Astrocyte (in vitro differentiated cells and primary cell): ENCODE results near the gene NRG2. TPM values are rescaled to one million over a fixed set of nuclear protein-coding genes. Genes with fewer than 3 reads are reported as not detected.

Source experiments
- DNase-seq: peaks from one replicate; pipeline ENCODE4 v3.0.0-alpha.2; 2010; ENCODE audit warnings: low read depth
- FAIRE-seq: peaks from 2 replicates; lab custom pipeline; 2011; peaks lifted over from hg19 to GRCh38; lab: Jason Lieb, UNC
- H2AFZ ChIP-seq: 2 replicates; pipeline ENCODE4 v1.6.0; 2012; ENCODE audit warnings: low read depth, low read length, inconsistent platforms
- H3K27ac ChIP-seq: 2 replicates; pipeline ENCODE4 v1.5.1; 2011; ENCODE audit warnings: low read depth, low read length, inconsistent platforms
- H3K27me3 ChIP-seq: 2 replicates; pipeline ENCODE4 v1.6.0; 2011; ENCODE audit warnings: low read length, inconsistent platforms; ENCODE audit not compliant: insufficient read depth
- H3K36me3 ChIP-seq: 2 replicates; pipeline ENCODE4 v1.5.1; 2011; ENCODE audit warnings: low read length, inconsistent platforms; ENCODE audit not compliant: insufficient read depth
- H3K4me1 ChIP-seq: 2 replicates; pipeline ENCODE4 v1.5.1; 2011; ENCODE audit warnings: low read length, inconsistent platforms; ENCODE audit not compliant: insufficient read depth
- H3K4me2 ChIP-seq: 2 replicates; pipeline ENCODE4 v1.6.0; 2012; ENCODE audit warnings: low read length, inconsistent platforms
- H3K4me3 ChIP-seq: 2 replicates; pipeline ENCODE4 v1.5.1; 2011; ENCODE audit warnings: low read depth, mild to moderate bottlenecking, low read length, inconsistent platforms; ENCODE audit not compliant: insufficient read depth
- H3K79me2 ChIP-seq: 2 replicates; pipeline ENCODE4 v1.6.0; 2012; ENCODE audit warnings: mild to moderate bottlenecking, low read length, inconsistent platforms; ENCODE audit not compliant: insufficient read depth
- H3K9ac ChIP-seq: 2 replicates; pipeline ENCODE4 v1.6.0; 2012; ENCODE audit warnings: mild to moderate bottlenecking, low read length, inconsistent platforms
- H3K9me3 ChIP-seq: 2 replicates; pipeline ENCODE4 v1.5.1; 2012; ENCODE audit warnings: low read depth, mild to moderate bottlenecking, low read length, inconsistent platforms; ENCODE audit not compliant: insufficient read depth
- H4K20me1 ChIP-seq: 2 replicates; pipeline ENCODE4 v1.6.0; 2012; ENCODE audit warnings: low read length, inconsistent platforms; ENCODE audit not compliant: insufficient read depth
- H3K27ac Mint-ChIP-seq: one replicate; pipeline ENCODE4 v1.8.0; 2021; ENCODE audit warnings: mild to moderate bottlenecking, mixed read lengths; ENCODE audit not compliant: unreplicated experiment
- H3K27me3 Mint-ChIP-seq: one replicate; pipeline ENCODE4 v1.8.0; 2021; ENCODE audit warnings: low read depth, mixed read lengths; ENCODE audit not compliant: unreplicated experiment
- H3K36me3 Mint-ChIP-seq: one replicate; pipeline ENCODE4 v1.8.0; 2021; ENCODE audit warnings: low read depth, mixed read lengths; ENCODE audit not compliant: unreplicated experiment
- H3K4me1 Mint-ChIP-seq: one replicate; pipeline ENCODE4 v1.8.0; 2021; ENCODE audit warnings: low read depth, mixed read lengths; ENCODE audit not compliant: unreplicated experiment
- H3K4me3 Mint-ChIP-seq: one replicate; pipeline ENCODE4 v1.8.0; 2021; ENCODE audit warnings: mild to moderate bottlenecking, moderate library complexity, mixed read lengths; ENCODE audit not compliant: unreplicated experiment
- H3K9me3 Mint-ChIP-seq: one replicate; pipeline ENCODE4 v1.8.0; 2021; ENCODE audit warnings: mild to moderate bottlenecking, mixed read lengths; ENCODE audit not compliant: unreplicated experiment
- EZH2 ChIP-seq: IDR thresholded peaks from 2 replicates; pipeline ENCODE4 v1.6.1; 2012; ENCODE audit warnings: mild to moderate bottlenecking, low read length, inconsistent platforms; ENCODE audit not compliant: insufficient read depth
- total RNA-seq: library from RNA; stranded (reverse); gene quantifications from 2 replicates; pipeline ENCODE4 v1.2.1, GENCODE V29; 2021
- TF ChIP-seq, protein P1 (sequence below): IDR thresholded peaks from 2 replicates; pipeline ENCODE4 v1.5.1; 2011; ENCODE audit warnings: low read depth, mild to moderate bottlenecking, inconsistent platforms, low read length, moderate library complexity; ENCODE audit not compliant: insufficient read depth

Gene NRG2
- total RNA-seq, 1 donor from 2014 or later, result 0.54 TPM

GRCh38 chr5:139798883-139799282 is 244.2 kb downstream of the NRG2 start:
- FAIRE-seq (no peak), DNase-seq (no peak)
- H3K79me2 ChIP-seq, result no peaks in the 10 kb centered on the region
- H3K9ac ChIP-seq, result no peak overlapping the region
- TF ChIP-seq EZH2, result no peak
- TF ChIP-seq, protein P1, sequence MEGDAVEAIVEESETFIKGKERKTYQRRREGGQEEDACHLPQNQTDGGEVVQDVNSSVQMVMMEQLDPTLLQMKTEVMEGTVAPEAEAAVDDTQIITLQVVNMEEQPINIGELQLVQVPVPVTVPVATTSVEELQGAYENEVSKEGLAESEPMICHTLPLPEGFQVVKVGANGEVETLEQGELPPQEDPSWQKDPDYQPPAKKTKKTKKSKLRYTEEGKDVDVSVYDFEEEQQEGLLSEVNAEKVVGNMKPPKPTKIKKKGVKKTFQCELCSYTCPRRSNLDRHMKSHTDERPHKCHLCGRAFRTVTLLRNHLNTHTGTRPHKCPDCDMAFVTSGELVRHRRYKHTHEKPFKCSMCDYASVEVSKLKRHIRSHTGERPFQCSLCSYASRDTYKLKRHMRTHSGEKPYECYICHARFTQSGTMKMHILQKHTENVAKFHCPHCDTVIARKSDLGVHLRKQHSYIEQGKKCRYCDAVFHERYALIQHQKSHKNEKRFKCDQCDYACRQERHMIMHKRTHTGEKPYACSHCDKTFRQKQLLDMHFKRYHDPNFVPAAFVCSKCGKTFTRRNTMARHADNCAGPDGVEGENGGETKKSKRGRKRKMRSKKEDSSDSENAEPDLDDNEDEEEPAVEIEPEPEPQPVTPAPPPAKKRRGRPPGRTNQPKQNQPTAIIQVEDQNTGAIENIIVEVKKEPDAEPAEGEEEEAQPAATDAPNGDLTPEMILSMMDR, result no peak
- Mint-ChIP-seq H3K9me3 (peaks cover 5% of the 10 kb centered on the region), H3K4me3 (no peak overlapping the region), H3K27ac (no peak overlapping the region), H3K27me3 (peaks cover 85% of the 10 kb centered on the region), H3K4me1 (peaks cover 10% of the 10 kb centered on the region), H3K36me3 (peaks cover 2% of the 10 kb centered on the region)
- H3K4me2 ChIP-seq, result no peak overlapping the region
- H3K9me3 ChIP-seq, result no peaks in the 10 kb centered on the region
- peaks cover 55% of the 10 kb centered on the region for H3K27me3 ChIP-seq
- H3K4me3 ChIP-seq, result no peak overlapping the region
- H3K4me1 ChIP-seq, result no peaks in the 10 kb centered on the region
- H3K27ac ChIP-seq, result no peak overlapping the region
- H3K36me3 ChIP-seq, result no peaks in the 10 kb centered on the region
- H4K20me1 ChIP-seq, result no peaks in the 10 kb centered on the region
- H2AFZ ChIP-seq, result no peak overlapping the region

- no peak overlapping the region for H3K4me3 Mint-ChIP-seq
- Histone ChIP-seq H3K9me3 (no peaks in the 10 kb centered on the region), H4K20me1 (no peaks in the 10 kb centered on the region), H3K4me1 (no peaks in the 10 kb centered on the region), H3K4me3 (no peak overlapping the region), H3K36me3 (no peaks in the 10 kb centered on the region), H3K79me2 (no peaks in the 10 kb centered on the region), H3K27ac (no peak overlapping the region), H3K9ac (no peak overlapping the region), H2AFZ (no peak overlapping the region), H3K27me3 (peaks cover 61% of the 10 kb centered on the region), H3K4me2 (no peak overlapping the region)
- peaks cover 2% of the 10 kb centered on the region for H3K36me3 Mint-ChIP-seq
- H3K4me1 Mint-ChIP-seq, result peaks cover 10% of the 10 kb centered on the region
- no peak for TF ChIP-seq EZH2
- TF ChIP-seq, protein P1, result no peak
- peaks cover 5% of the 10 kb centered on the region for H3K9me3 Mint-ChIP-seq
- H3K27me3 Mint-ChIP-seq, result peaks cover 86% of the 10 kb centered on the region
- H3K27ac Mint-ChIP-seq, result no peak overlapping the region
- DNase-seq (no peak), FAIRE-seq (no peak)
Observed at GRCh38 chr5:139797856-139798510, 245.1 kb downstream of the NRG2 start.

DNA sequence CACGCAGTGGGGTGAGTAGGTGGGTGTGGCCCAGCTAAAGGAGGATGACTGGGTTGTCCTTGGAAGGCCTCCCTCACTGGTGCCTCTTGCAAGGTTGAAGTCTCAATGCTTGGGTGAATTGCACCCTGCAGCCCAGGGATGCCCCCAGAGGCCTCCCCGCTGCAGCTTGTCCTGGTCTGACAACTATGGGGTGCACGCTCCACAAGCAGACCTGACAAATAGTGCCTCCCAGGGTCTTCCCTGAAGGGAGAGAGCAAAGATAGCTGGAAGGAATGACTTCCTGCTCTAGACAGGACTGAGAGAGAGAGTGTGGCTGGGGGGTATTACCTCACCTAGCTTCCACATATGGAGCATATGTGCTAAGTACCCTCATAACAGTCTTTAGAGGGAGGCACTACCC is 245.8 kb downstream of the NRG2 start:
- no peak for TF ChIP-seq EZH2
- TF ChIP-seq, protein P1, result no peak
- Mint-ChIP-seq H3K27me3 (peaks cover 86% of the 10 kb centered on the region), H3K9me3 (peaks cover 5% of the 10 kb centered on the region), H3K4me1 (peaks cover 10% of the 10 kb centered on the region), H3K4me3 (no peak overlapping the region), H3K36me3 (peaks cover 2% of the 10 kb centered on the region), H3K27ac (no peak overlapping the region)
- H2AFZ ChIP-seq, result no peak overlapping the region
- no peak overlapping the region for H3K4me2 ChIP-seq
- FAIRE-seq, result no peak
- no peaks in the 10 kb centered on the region for H3K36me3 ChIP-seq
- H4K20me1 ChIP-seq, result no peaks in the 10 kb centered on the region
- no peak overlapping the region for H3K9ac ChIP-seq
- H3K27me3 ChIP-seq, result peaks cover 55% of the 10 kb centered on the region
- H3K27ac ChIP-seq, result no peak overlapping the region
- no peaks in the 10 kb centered on the region for H3K79me2 ChIP-seq
- no peak for DNase-seq
- no peaks in the 10 kb centered on the region for H3K9me3 ChIP-seq
- no peaks in the 10 kb centered on the region for H3K4me1 ChIP-seq
- H3K4me3 ChIP-seq, result no peak overlapping the region
